ENCODE results near the gene IFITM10. TPM values are rescaled to one million over a fixed set of nuclear protein-coding genes. Genes with fewer than 3 reads are reported as not detected.

IFITM10 gene
- total and polyA plus RNA-seq, 2 donors from 2014 or later = 2.3 to 6.4 TPM

GRCh38 chr11:1744891-1745700, 5.3 kb downstream of the IFITM10 start:
- intact Hi-C loops (cut with DNase I) = no loop called here
- Histone ChIP-seq H3K36me3 (ENCODE audit: control insufficient read depth in 2 of 3, insufficient read depth in 3 of 3, low read length in 3 of 3) (peaks cover 0 to 5% (median 2%) of the 10 kb centered on the region in 3 donors), H3K27ac (ENCODE audit: low read depth in 2 of 2, low read length in 2 of 2) (peak overlapping the region; percentile 65 to 80), H3K9ac (ENCODE audit: low read length in 3 of 3) (peak overlapping the region in 2 of 3 donors; percentile 10 to 28), H3K27me3 (ENCODE audit: control insufficient read depth, insufficient read depth, low read length) (peaks cover 2% of the 10 kb centered on the region), H3K4me1 (ENCODE audit: control insufficient read depth in 2 of 3, insufficient read depth in 2 of 3, low read depth in 1 of 3, low read length in 3 of 3) (peaks cover 0 to 28% (median 4%) of the 10 kb centered on the region in 3 donors), H3K4me3 (ENCODE audit: low read length in 3 of 3) (no peak overlapping the region), H3K9me3 (ENCODE audit: control insufficient read depth in 2 of 3, insufficient read depth in 1 of 3, low read length in 3 of 3) (peaks cover 0 to 2% (median 0%) of the 10 kb centered on the region in 3 donors)
- TF ChIP-seq CTCF (IDR thresholded peaks at IDR 0.05; ENCODE audit: borderline replicate concordance, extremely low read depth, insufficient read depth) = no peak
- DNase-seq = peak in 3 of 5 donors; percentile 25 to 83 (median 42)
- no peak for FAIRE-seq

GRCh38 chr11:1744137-1744886, 6.1 kb downstream of the IFITM10 start:
- peaks cover 2% of the 10 kb centered on the region for H3K27me3 ChIP-seq (ENCODE audit: control insufficient read depth, insufficient read depth, low read length)

GRCh38 chr11:1743585-1744136, 6.7 kb downstream of the IFITM10 start:
- H3K9me3 ChIP-seq (ENCODE audit: control insufficient read depth in 2 of 3, insufficient read depth in 1 of 3, low read length in 3 of 3) = peaks cover 0 to 2% (median 0%) of the 10 kb centered on the region in 3 donors
- TF ChIP-seq CTCF (IDR thresholded peaks at IDR 0.05; ENCODE audit: borderline replicate concordance, extremely low read depth, insufficient read depth) = no peak
- peaks cover 2% of the 10 kb centered on the region for H3K27me3 ChIP-seq (ENCODE audit: control insufficient read depth, insufficient read depth, low read length)
- DNase-seq (peak in 1 of 5 donors; percentile 17), FAIRE-seq (no peak)
- no peak overlapping the region for H3K27ac ChIP-seq (ENCODE audit: low read depth in 2 of 2, low read length in 2 of 2)
- peaks cover 0 to 20% (median 4%) of the 10 kb centered on the region in 3 donors for H3K4me1 ChIP-seq (ENCODE audit: control insufficient read depth in 2 of 3, insufficient read depth in 2 of 3, low read depth in 1 of 3, low read length in 3 of 3)
- intact Hi-C loops (cut with DNase I) = no loop called here
- H3K9ac ChIP-seq (ENCODE audit: low read length in 3 of 3) = no peak overlapping the region
- H3K36me3 ChIP-seq (ENCODE audit: control insufficient read depth in 2 of 3, insufficient read depth in 3 of 3, low read length in 3 of 3) = peaks cover 0 to 5% (median 2%) of the 10 kb centered on the region in 3 donors
- no peak overlapping the region for H3K4me3 ChIP-seq (ENCODE audit: low read length in 3 of 3)

More at GRCh38 chr11:1744137-1744886, 6.1 kb downstream of the IFITM10 start:
- peak in 2 of 5 donors; percentile 20 to 75 for DNase-seq
- Histone ChIP-seq H3K27ac (ENCODE audit: low read depth in 2 of 2, low read length in 2 of 2) (peak overlapping the region; percentile 65 to 80), H3K9me3 (ENCODE audit: control insufficient read depth in 2 of 3, insufficient read depth in 1 of 3, low read length in 3 of 3) (peaks cover 0 to 2% (median 0%) of the 10 kb centered on the region in 3 donors), H3K36me3 (ENCODE audit: control insufficient read depth in 2 of 3, insufficient read depth in 3 of 3, low read length in 3 of 3) (peaks cover 0 to 5% (median 2%) of the 10 kb centered on the region in 3 donors), H3K4me1 (ENCODE audit: control insufficient read depth in 2 of 3, insufficient read depth in 2 of 3, low read depth in 1 of 3, low read length in 3 of 3) (peaks cover 0 to 20% (median 4%) of the 10 kb centered on the region in 3 donors), H3K9ac (ENCODE audit: low read length in 3 of 3) (peak overlapping the region in 1 of 3 donors; percentile 10), H3K4me3 (ENCODE audit: low read length in 3 of 3) (no peak overlapping the region)
- intact Hi-C loops (cut with DNase I) = no loop called here
- TF ChIP-seq CTCF (IDR thresholded peaks at IDR 0.05; ENCODE audit: borderline replicate concordance, extremely low read depth, insufficient read depth) = no peak
- FAIRE-seq = no peak

All from kidney (tissue), 14 donors.